T-helper 1 cell treated with Interleukin-12 subunit alpha and Interleukin-12 subunit beta and Interleukin-4 antibody, amounts not matched to agents 30 μg/mL and 1 μg/mL, for 36 hours (primary cell): Measurements from ENCODE around the gene HNF4A.

Source experiments
- H3K27ac Mint-ChIP-seq: one replicate; pipeline ENCODE4 v1.8.0; 2021; ENCODE audit warnings: mild to moderate bottlenecking, mixed read lengths
- H3K27me3 Mint-ChIP-seq: one replicate; pipeline ENCODE4 v1.8.0; 2021; ENCODE audit warnings: low read depth, mixed read lengths
- H3K36me3 Mint-ChIP-seq: one replicate; pipeline ENCODE4 v1.8.0; 2021; ENCODE audit warnings: low read depth, mixed read lengths
- H3K4me1 Mint-ChIP-seq: one replicate; pipeline ENCODE4 v1.8.0; 2021; ENCODE audit warnings: low read depth, mixed read lengths
- H3K4me3 Mint-ChIP-seq: one replicate; pipeline ENCODE4 v1.8.0; 2021; ENCODE audit warnings: mild to moderate bottlenecking, moderate library complexity, mixed read lengths
- H3K9me3 Mint-ChIP-seq: one replicate; pipeline ENCODE4 v1.8.0; 2021; ENCODE audit warnings: mixed read lengths

The HNF4A gene

GRCh38 chr20:44403194-44404112 lies 48.0 kb downstream of the HNF4A start:
- Mint-ChIP-seq H3K36me3 (no peaks in the 10 kb centered on the region), H3K27ac (no peak overlapping the region), H3K9me3 (peaks cover 7% of the 10 kb centered on the region), H3K27me3 (no peaks in the 10 kb centered on the region), H3K4me3 (no peak overlapping the region), H3K4me1 (no peaks in the 10 kb centered on the region)

- Mint-ChIP-seq H3K9me3 (peaks cover 7% of the 10 kb centered on the region), H3K27me3 (no peaks in the 10 kb centered on the region), H3K4me1 (no peaks in the 10 kb centered on the region), H3K4me3 (no peak overlapping the region), H3K27ac (no peak overlapping the region), H3K36me3 (no peaks in the 10 kb centered on the region)
Measured at GRCh38 chr20:44404204-44405181, 49.0 kb downstream of the HNF4A start.

GRCh38 chr20:44405257-44405656 lies 49.8 kb downstream of the HNF4A start:
- no peak overlapping the region for H3K4me3 Mint-ChIP-seq
- no peaks in the 10 kb centered on the region for H3K4me1 Mint-ChIP-seq
- no peaks in the 10 kb centered on the region for H3K36me3 Mint-ChIP-seq

DNA sequence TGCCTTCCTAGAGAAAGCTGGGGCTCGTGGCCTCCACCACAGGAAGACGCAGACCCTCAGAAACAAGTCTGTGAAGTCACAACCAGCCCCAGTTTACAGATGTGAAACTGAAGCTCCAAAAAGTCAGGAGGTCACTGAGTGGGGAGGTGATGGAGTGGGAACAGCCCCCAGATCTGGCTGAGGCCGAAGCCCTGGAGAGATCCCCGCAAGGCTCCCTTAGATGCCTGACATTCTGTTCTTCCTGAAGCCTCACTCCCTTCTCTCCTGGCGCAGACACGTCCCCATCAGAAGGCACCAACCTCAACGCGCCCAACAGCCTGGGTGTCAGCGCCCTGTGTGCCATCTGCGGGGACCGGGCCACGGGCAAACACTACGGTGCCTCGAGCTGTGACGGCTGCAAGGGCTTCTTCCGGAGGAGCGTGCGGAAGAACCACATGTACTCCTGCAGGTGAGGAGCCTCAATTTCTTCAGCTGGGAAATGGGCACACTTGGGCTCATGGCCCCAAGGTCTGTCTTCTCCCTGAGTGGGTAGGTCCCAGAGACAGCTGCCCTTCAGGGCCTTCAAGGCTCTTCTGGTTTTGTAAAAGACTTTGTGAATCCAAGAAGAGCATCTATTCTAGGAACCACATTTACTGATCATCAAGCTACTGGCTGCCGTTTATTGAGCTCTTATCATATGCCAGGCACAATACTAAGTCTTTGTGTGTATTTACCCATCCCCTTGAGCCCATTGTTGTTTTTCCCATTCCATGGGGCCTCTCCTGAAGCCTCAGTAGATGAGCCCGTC lies 50.5 kb downstream of the HNF4A start:
- Mint-ChIP-seq H3K36me3 (no peaks in the 10 kb centered on the region), H3K27me3 (no peaks in the 10 kb centered on the region), H3K9me3 (peaks cover 7% of the 10 kb centered on the region), H3K4me3 (no peak overlapping the region), H3K27ac (no peak overlapping the region), H3K4me1 (no peaks in the 10 kb centered on the region)

More at GRCh38 chr20:44405257-44405656, 49.8 kb downstream of the HNF4A start:
- H3K27me3 Mint-ChIP-seq, result no peaks in the 10 kb centered on the region
- H3K27ac Mint-ChIP-seq, result no peak overlapping the region
- peaks cover 7% of the 10 kb centered on the region for H3K9me3 Mint-ChIP-seq

DNA sequence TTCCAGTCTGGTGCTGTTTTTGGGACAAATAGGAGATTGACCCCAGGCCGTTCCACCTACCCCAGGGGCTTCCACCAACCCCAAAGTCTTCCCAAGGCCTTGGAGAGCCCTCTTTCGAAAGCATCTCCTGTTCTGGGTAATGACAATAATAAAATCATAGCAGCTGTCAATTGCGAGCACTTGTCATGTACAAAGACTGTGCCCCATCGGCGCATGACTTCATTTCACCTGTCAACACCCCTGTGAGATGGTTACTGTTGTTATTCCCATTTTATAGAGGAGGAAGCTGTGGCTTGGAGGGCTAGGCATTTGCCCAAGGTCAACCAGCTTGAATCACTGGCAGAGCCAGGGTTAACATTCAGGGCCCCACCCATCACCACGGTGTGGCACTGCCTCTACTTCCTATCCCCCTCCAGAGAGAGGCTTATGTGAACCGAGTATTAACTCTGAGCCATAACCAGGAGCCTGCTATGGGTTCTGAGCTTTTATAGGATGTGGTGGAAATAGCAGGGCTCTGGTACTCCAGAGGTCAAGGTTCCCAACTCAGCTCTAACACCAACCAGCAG lies 51.2 kb downstream of the HNF4A start:
- Mint-ChIP-seq H3K27ac (no peak overlapping the region), H3K36me3 (no peaks in the 10 kb centered on the region), H3K27me3 (peaks cover 1% of the 10 kb centered on the region), H3K4me3 (no peak overlapping the region), H3K9me3 (peaks cover 7% of the 10 kb centered on the region), H3K4me1 (no peaks in the 10 kb centered on the region)

DNA sequence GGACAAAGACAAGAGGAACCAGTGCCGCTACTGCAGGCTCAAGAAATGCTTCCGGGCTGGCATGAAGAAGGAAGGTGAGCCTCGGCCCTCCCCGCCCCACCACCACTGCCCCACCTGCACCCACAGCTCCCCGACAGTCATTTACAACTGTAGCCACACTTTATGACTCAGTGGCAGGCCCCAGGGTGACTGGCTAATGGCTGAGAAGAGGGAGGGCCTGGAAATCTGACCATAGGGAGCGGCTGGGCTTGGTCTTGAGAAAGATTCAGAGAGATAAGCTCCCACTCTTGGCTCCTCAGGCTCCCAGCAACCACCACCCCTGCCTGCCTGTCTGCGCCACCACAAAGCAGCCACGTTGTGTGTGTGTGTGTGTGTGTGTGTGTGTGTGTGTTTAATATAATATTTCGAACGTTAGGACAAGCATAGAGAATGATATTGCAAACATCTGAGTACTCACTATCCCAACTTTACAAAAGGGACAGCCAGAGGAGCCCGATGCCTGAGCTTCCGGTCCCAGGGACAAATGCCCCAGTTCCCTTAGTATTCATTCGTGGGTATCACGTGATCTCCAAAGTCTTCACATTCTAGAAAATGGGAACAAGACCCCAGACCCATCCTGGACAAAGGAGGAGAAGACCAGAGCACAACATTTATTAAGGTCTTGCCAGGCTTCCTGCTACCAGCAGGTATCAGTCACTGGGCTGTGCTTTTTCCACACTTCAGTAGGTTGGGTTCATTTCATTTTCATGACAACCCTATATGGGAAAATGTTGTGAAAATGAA lies 52.1 kb downstream of the HNF4A start:
- Mint-ChIP-seq H3K36me3 (no peaks in the 10 kb centered on the region), H3K9me3 (peaks cover 7% of the 10 kb centered on the region), H3K27me3 (peaks cover 11% of the 10 kb centered on the region), H3K27ac (no peak overlapping the region), H3K4me1 (no peaks in the 10 kb centered on the region), H3K4me3 (no peak overlapping the region)

- no peak overlapping the region for H3K27ac Mint-ChIP-seq
- no peak overlapping the region for H3K4me3 Mint-ChIP-seq
- no peaks in the 10 kb centered on the region for H3K36me3 Mint-ChIP-seq
- peaks cover 7% of the 10 kb centered on the region for H3K9me3 Mint-ChIP-seq
- peaks cover 11% of the 10 kb centered on the region for H3K27me3 Mint-ChIP-seq
- no peaks in the 10 kb centered on the region for H3K4me1 Mint-ChIP-seq
Measured at GRCh38 chr20:44409132-44409600, 53.7 kb downstream of the HNF4A start.

DNA sequence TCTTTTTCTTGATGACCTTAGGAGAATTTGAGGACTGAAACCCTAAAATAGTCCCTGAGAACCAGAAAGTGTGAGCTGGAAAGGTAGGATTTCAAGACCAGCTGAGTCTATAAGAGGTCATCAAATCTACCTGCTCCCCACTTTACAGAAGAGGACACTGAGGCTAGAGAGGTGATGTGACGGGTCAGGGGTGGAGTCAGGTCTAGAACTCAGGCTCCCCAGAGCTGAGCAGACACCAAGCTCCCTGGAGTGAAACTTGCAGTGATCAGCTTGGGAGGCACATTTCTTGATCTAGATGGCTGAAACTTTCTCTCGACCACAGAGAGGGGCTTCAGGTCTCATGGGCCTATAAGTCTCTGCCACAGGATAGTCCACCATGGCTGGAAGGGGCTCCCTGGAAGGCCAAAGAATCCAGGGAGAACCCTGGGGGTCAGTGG lies 55.1 kb downstream of the HNF4A start:
- H3K36me3 Mint-ChIP-seq, result no peaks in the 10 kb centered on the region
- no peaks in the 10 kb centered on the region for H3K4me1 Mint-ChIP-seq
- H3K9me3 Mint-ChIP-seq, result no peaks in the 10 kb centered on the region
- peaks cover 11% of the 10 kb centered on the region for H3K27me3 Mint-ChIP-seq
- no peak overlapping the region for H3K4me3 Mint-ChIP-seq
- H3K27ac Mint-ChIP-seq, result no peak overlapping the region

GRCh38 chr20:44411020-44411756 lies 55.7 kb downstream of the HNF4A start:
- Mint-ChIP-seq H3K27me3 (peaks cover 11% of the 10 kb centered on the region), H3K27ac (no peak overlapping the region), H3K4me3 (no peak overlapping the region), H3K4me1 (no peaks in the 10 kb centered on the region), H3K36me3 (no peaks in the 10 kb centered on the region), H3K9me3 (no peaks in the 10 kb centered on the region)

- Mint-ChIP-seq H3K27me3 (peaks cover 14% of the 10 kb centered on the region), H3K4me3 (no peak overlapping the region), H3K4me1 (no peaks in the 10 kb centered on the region), H3K36me3 (no peaks in the 10 kb centered on the region), H3K27ac (no peak overlapping the region), H3K9me3 (no peaks in the 10 kb centered on the region)
Measured at GRCh38 chr20:44411757-44412401, 56.4 kb downstream of the HNF4A start.

GRCh38 chr20:44412402-44413144 lies 57.1 kb downstream of the HNF4A start:
- Mint-ChIP-seq H3K27me3 (peaks cover 15% of the 10 kb centered on the region), H3K36me3 (no peaks in the 10 kb centered on the region), H3K27ac (no peak overlapping the region), H3K4me3 (no peak overlapping the region), H3K9me3 (no peaks in the 10 kb centered on the region), H3K4me1 (no peaks in the 10 kb centered on the region)
